HG03175 (cell line): Measurements from ENCODE around the gene MACO1.
"Not testable (repeated sequence)": the region's sequence is repeated elsewhere in the genome, so short reads cannot be mapped to it uniquely, and the experiment has no call there.

Experiments used
- ATAC-seq: cut with Tn5 transposase; IDR thresholded peaks from one replicate; pipeline ENCODE4 v1.9.1; 2021; ENCODE audit warnings: mild to moderate bottlenecking, moderate library complexity; ENCODE audit not compliant: unreplicated experiment

MACO1 gene, protein sequence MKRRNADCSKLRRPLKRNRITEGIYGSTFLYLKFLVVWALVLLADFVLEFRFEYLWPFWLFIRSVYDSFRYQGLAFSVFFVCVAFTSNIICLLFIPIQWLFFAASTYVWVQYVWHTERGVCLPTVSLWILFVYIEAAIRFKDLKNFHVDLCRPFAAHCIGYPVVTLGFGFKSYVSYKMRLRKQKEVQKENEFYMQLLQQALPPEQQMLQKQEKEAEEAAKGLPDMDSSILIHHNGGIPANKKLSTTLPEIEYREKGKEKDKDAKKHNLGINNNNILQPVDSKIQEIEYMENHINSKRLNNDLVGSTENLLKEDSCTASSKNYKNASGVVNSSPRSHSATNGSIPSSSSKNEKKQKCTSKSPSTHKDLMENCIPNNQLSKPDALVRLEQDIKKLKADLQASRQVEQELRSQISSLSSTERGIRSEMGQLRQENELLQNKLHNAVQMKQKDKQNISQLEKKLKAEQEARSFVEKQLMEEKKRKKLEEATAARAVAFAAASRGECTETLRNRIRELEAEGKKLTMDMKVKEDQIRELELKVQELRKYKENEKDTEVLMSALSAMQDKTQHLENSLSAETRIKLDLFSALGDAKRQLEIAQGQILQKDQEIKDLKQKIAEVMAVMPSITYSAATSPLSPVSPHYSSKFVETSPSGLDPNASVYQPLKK

GRCh38 chr1:25430073-25430966, at the start of gene MACO1:
MACO1 (plus strand) TSS chr1:25430897; CDS start chr1:25431099, 202 bp downstream.
- ATAC-seq: peak; percentile 88

DNA sequence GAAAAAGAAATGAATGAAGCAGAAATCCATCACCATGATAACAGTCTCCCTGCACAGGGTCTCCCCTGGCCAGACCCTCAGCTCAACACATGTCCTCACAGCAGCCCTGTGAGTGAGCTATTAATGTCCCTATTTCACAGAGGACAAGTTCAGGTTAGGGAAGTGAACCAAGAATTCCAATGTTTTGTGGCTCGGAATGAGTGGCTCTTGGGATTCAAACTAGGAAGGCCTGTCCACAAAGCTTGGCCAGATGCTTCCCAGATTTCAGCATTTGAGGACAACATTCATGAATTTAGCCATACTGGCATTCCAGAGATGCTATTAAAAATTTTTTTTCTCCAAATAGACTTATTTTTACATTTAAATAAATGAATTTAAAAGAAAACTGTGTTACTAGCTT, 48.2 kb upstream of the MACO1 start:
- ATAC-seq: not testable (repeated sequence)

GRCh38 chr1:25383090-25383489, 47.6 kb upstream of the MACO1 start:
- not testable (repeated sequence) for ATAC-seq

DNA sequence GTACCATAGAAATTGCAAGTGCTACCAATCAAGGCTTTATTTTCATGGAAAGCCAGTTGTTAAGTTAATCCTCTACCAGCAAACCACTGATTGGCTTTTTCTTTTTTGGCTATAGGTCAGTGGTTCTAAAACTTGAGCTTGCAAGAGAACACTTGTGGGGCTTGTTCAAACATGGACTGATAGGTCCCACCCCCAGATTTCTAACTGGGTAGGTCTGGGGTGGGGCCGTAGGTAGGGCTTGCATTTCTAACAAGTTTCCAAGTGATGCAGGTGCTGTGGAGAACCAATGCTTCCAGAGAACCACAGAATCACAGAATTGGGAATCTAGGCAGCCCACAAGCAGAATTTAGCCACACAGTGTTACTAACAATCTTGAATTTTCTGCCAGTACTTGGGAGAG, 46.8 kb upstream of the MACO1 start:
- not testable (repeated sequence) for ATAC-seq

DNA sequence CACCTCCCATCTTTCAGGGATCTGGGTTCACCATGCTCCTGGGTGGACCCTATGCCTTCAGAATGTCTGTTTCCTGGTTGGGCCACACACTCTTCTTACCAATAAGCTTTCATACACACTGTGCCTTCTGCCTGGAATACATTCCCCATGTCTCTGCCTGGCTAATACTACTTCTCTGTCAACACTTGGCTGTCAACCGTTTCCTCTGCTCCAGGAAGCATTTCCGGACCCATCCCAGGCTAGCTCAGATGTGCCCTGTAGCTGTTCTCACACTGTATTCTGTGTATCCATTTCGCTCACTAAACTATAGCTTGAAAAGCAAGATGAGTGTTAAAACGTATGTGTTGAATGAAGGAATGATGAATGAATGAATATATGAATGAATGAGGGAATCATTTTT, 43.6 kb upstream of the MACO1 start:
- ATAC-seq: not testable (repeated sequence)

- ATAC-seq: not testable (repeated sequence)
These were observed 42.0 kb upstream of the MACO1 start for GRCh38 chr1:25388691-25389090.

- ATAC-seq: not testable (repeated sequence)
These were observed 41.0 kb upstream of the MACO1 start for GRCh38 chr1:25389721-25390120.

DNA sequence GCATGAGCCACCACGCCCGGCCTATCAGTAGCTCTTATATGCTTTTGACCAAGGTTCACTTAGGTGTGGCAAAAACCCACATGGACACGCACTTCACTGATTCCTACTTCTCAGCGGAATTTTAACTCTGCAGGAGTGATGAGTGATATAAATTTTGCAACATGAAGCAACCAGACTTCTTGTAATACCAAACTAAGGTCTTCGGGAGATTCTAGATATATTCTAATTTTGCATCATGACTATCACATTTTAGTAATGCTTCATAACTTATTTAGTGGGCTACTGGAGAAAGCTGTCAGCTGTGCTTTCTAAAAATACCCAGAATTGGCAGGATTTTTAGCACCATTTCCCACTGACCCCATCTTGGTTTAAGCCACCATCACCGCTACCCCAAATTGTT, 37.9 kb upstream of the MACO1 start:
- ATAC-seq: no peak

- ATAC-seq: not testable (repeated sequence)
These were observed 33.1 kb upstream of the MACO1 start for GRCh38 chr1:25397549-25397948.

GRCh38 chr1:25398079-25398478, 32.6 kb upstream of the MACO1 start:
- not testable (repeated sequence) for ATAC-seq

DNA sequence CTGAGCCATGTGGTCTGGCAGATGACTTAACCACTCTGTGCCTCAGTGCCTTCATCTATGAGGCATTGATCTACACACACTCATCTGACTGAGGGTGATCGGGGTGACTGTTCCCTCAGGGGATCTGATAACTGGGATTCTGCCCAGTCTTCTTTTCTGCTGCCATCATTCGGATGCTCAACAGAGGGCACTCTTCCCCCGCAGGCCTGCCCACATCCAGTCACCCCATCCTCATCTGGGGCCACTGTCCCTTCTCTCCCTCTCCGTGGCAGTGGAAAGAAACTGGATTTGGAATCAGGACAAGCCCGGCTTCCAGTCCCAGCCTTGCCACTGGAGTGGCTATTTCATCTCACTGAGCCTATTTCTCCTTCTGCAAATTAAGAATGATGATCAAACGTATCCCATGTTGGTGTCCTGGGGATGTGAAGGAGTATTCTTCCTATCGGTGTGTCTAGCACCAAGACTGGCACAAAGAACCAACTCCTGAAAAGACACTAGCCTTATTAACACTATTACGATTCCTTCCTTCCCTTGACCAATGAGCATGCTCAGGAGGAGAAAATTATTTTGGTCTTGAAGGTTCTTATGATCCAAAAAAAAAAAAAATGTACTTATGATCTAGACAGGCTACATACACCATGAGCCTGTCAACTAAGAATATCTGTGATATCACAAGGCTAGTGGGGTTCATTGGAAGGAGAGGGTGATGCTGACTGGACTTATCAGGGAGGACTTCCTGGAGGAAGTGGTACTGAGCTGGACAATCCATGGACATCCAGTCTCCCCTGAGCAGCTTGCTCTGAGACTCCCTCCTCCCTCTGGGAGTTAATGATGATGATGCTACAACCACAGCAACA, 27.5 kb upstream of the MACO1 start:
- not testable (repeated sequence) for ATAC-seq

GRCh38 chr1:25405731-25406305, 24.9 kb upstream of the MACO1 start:
- ATAC-seq: not testable (repeated sequence)

DNA sequence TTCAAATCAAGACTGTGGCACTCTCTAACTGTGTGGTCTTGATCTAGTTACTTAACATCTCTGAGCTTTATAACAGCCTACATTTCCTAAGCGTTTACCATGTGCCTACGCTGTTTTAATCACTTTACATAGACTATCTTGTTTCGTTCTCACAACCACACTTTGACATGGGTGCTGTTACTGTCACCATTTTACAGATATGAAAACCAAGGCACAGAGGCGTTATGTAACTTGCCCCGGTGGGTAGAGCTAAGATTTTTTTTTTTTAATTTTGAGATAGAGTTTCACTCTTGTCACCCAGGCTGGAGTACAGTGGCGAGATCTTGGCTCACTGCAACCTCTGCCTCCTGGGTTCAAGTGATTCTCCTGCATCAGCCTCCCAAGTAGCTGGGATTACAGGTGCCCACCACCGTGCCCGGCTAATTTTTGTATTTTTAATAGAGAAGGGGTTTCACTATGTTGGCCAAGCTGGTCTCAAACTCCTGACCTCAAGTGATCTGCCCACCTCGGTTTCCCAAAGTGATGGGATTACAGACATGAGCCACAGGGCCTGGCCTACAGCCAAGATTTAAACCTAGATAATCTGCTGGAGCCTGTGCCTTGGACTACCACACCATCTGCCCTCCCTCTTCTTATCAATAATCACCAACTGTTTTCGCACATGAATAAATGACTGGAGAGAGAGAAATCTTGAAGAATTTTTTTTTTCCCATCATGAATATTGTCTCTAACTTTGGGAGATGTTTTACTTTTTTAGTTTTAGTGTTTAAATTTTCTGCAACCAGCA, 20.9 kb upstream of the MACO1 start:
- not testable (repeated sequence) for ATAC-seq

DNA sequence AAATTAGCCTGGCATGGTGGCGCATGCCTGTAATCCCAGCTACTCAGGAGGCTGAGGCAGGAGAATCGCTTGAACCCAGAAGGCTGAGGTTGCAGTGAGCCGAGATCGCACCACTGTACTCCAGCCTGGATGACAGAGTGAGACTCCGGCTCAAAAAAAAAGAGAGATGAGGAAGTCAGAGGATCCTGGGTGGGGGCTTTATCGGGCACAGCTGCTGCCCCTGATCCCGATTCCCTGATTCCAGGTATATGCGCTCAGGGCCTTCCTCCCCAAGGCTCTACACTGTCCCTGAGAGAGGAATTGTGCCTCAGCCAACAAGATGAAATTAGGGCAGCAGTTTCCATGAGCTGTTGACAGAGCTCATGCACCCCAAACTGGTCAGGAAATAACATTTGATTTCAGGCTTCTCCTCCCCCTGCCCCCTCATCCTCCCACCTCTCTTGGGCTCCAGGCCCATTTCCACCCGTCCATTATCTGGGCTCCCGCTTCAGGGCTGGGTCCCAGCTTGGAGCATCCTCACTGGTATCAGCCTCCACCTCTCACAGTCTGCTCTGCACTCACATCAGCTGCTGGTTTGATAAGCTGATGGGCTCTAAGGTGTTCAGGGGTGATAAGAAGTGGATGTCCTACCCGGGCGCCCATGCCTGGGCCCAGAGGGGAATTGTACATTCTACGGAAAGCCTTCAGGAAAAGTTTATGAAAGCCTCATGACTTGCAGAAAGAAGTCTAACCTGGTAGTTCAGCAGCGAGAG, 17.6 kb upstream of the MACO1 start:
- ATAC-seq: not testable (repeated sequence)

DNA sequence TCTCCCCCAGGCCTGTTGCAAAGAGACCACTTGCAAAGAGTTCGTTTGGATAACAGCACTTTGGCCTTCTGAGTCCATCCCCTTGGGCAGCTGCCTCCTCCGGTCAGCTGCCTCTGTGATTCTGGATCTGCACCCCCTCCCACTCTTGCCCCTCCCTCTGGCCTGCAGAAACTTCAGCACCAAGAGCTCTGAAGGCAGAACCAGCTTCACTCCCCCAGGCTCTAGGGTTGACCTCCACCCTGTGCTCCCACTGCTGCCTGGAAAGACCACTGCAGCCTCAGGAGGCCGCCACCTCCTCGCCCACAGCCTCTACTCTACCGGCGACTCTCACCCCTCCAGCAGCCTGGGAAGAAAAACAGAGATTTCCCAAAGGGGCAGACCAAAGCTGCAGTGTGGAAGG, 16.5 kb upstream of the MACO1 start:
- ATAC-seq: not testable (repeated sequence)

DNA sequence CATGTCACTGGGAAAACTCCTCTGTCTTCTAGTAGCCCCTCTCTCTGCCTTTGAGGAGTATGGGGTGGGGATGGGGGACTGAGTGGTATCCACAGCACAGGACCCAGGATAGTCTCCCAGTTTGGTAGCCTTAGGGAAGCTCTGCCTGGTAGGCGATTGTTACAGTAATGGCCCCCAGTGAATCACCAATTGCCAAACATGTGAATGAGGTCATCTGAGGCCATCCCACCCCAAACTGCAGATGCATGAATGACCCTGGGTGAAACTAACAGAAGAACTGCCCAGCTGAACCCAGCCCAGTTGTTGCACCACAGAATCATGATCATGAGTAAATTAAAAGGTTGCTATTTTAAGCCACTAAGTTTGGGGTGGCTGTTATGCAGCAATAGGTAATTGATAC, 16.1 kb upstream of the MACO1 start:
- ATAC-seq: not testable (repeated sequence)

DNA sequence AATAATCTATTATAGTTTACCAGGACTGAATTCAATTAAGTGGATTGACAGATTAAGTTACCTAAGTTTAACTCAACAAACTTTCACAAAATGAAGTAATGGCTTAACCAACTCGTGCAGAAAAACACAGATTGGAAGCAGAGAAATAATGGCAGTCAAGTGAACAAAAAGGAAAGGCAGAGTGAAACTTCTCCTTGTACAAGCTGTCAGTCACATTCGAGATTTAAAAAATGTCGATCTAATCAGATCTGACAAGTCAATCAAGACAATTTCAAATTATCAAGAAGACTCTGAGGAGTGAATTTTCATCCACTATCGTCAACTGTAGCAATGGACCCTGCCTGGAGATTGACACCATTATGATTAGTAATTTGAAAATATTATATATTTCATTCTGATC, 13.4 kb upstream of the MACO1 start:
- ATAC-seq: not testable (repeated sequence)

- ATAC-seq: not testable (repeated sequence)
These were observed 11.4 kb upstream of the MACO1 start for GRCh38 chr1:25419339-25419738.
